K562 (cell line): ENCODE data around the gene LNX2.

Source experiments
- CBFA2T3 ChIP-seq: fragments of 450-650 bp; IDR thresholded peaks from 2 replicates; pipeline ENCODE4 v1.6.1; 2017
- CBX5 ChIP-seq: IDR thresholded peaks from 2 replicates; pipeline ENCODE4 v1.6.1; 2014; ENCODE audit warnings: low read depth, borderline replicate concordance
- EP300 ChIP-seq: IDR thresholded peaks from 2 replicates; pipeline ENCODE4 v1.6.1; 2012; ENCODE audit warnings: low read length, improper control_type of control experiment
- KLF16 ChIP-seq: IDR thresholded peaks from 2 replicates; pipeline ENCODE4 v1.6.1; 2016; ENCODE audit warnings: antibody characterized with exemption
- LEF1 ChIP-seq: fragments of 450-650 bp; IDR thresholded peaks from 2 replicates; pipeline ENCODE4 v1.6.1; 2016; ENCODE audit warnings: mild to moderate bottlenecking
- MEF2D ChIP-seq: conservative IDR thresholded peaks from 2 replicates; pipeline ENCODE4 v1.6.1; 2016; ENCODE audit warnings: low read depth, missing genetic modification characterization, missing compliant biosample characterization
- NRF1 ChIP-seq, 2 experiments: fragments of 450-650 bp; IDR thresholded peaks in 1 of 2; conservative IDR thresholded peaks in 1 of 2; 2 replicates each; pipeline ENCODE4 v1.6.1; 2014; ENCODE audit warnings: mild to moderate bottlenecking in 2 of 2
- RCOR1 ChIP-seq, 2 experiments: IDR thresholded peaks; 2 replicates each; pipeline ENCODE4 v1.6.1; 2012; ENCODE audit warnings: low read depth in 2 of 2, low read length in 2 of 2, borderline replicate concordance in 1 of 2, improper control_type of control experiment in 1 of 2
- TAF15 ChIP-seq: fragments of 200-400 bp; formaldehyde crosslinking; IDR thresholded peaks from 2 replicates; pipeline ENCODE4 v1.6.1; 2017; ENCODE audit warnings: mild to moderate bottlenecking, low read depth, low read length, moderate library complexity
- YY1 ChIP-seq, 3 experiments: IDR thresholded peaks; 2 replicates each; pipeline ENCODE4 v1.6.1; 2011; ENCODE audit warnings: low read length in 2 of 3, mild to moderate bottlenecking in 2 of 3, moderate library complexity in 2 of 3, borderline replicate concordance in 1 of 3, control low read depth in 1 of 3, low read depth in 1 of 3; ENCODE audit not compliant: insufficient read depth in 3 of 3, insufficient replicate concordance in 2 of 3, control insufficient read depth in 1 of 3, insufficient read length in 1 of 3; ENCODE audit errors: extremely low read depth in 1 of 3
- ZNF311 ChIP-seq: fragments of 250-450 bp; sonication (Bioruptor Pico); IDR thresholded peaks from 2 replicates; pipeline ENCODE4 v1.4.0; 2020; ENCODE audit warnings: mild to moderate bottlenecking, moderate library complexity
- TF ChIP-seq, protein P1 (sequence below), 3 experiments: IDR thresholded peaks in 2 of 3; conservative IDR thresholded peaks in 1 of 3; 2 replicates each; pipeline ENCODE4 v1.5.1; 2011 to 2012; ENCODE audit warnings: low read length in 3 of 3, mild to moderate bottlenecking in 3 of 3, control low read depth in 2 of 3, improper control_type of control experiment in 1 of 3, inconsistent platforms in 1 of 3, low read depth in 1 of 3, mixed read lengths in 1 of 3, moderate library complexity in 1 of 3; ENCODE audit not compliant: insufficient read depth in 2 of 3

DNA sequence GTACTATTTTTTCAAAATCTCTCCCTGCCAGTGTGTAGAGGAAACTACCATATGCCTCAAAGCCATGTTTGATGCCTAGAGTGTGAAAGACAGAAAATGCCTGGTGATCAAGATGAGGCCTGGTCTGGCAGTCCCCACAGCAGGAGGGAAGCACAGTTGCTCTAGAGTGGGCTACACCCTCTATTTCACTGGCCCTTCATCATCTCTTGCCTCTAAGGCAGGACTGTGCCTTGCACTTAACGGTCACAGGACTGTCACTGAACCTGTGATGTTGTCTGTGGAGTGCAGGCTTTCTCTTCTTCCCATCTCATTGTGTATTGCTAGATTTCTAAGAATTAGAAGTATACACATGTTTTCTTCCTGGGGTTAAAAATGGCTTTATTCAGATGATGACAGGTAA is 17.7 kb upstream of the LNX2 start:
- TF ChIP-seq MEF2D (no peak), CBX5 (no peak), RCOR1 (IDR thresholded peaks at IDR 0.05; ENCODE audit: borderline replicate concordance in 1 of 2, low read depth in 2 of 2, low read length in 2 of 2) (no peak), LEF1 (no peak), ZNF311 (CRISPR knock-in tag) (no peak), KLF16 (no peak), EP300 (no peak), CBFA2T3 (no peak), NRF1 (conservative IDR thresholded peaks at IDR 0.05 in 1 of 2, IDR thresholded peaks at IDR 0.05 in 1 of 2) (no peak), TAF15 (no peak), YY1 (IDR thresholded peaks at IDR 0.05; ENCODE audit: borderline replicate concordance in 1 of 3, control insufficient read depth in 1 of 3, extremely low read depth in 1 of 3, insufficient read depth in 3 of 3, insufficient read length in 1 of 3, insufficient replicate concordance in 2 of 3, low read depth in 1 of 3, low read length in 2 of 3) (no peak)
- TF ChIP-seq, protein P1, sequence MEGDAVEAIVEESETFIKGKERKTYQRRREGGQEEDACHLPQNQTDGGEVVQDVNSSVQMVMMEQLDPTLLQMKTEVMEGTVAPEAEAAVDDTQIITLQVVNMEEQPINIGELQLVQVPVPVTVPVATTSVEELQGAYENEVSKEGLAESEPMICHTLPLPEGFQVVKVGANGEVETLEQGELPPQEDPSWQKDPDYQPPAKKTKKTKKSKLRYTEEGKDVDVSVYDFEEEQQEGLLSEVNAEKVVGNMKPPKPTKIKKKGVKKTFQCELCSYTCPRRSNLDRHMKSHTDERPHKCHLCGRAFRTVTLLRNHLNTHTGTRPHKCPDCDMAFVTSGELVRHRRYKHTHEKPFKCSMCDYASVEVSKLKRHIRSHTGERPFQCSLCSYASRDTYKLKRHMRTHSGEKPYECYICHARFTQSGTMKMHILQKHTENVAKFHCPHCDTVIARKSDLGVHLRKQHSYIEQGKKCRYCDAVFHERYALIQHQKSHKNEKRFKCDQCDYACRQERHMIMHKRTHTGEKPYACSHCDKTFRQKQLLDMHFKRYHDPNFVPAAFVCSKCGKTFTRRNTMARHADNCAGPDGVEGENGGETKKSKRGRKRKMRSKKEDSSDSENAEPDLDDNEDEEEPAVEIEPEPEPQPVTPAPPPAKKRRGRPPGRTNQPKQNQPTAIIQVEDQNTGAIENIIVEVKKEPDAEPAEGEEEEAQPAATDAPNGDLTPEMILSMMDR (IDR thresholded peaks at IDR 0.05 in 2 of 3, conservative IDR thresholded peaks at IDR 0.05 in 1 of 3; ENCODE audit: insufficient read depth in 2 of 3, low read depth in 1 of 3, low read length in 3 of 3), result no peak
